Posterior vena cava (tissue), 2 donors: ENCODE measurements around the gene SLX1A. TPM values are rescaled to one million over a fixed set of nuclear protein-coding genes. Genes with fewer than 3 reads are reported as not detected.
"Not testable (repeated sequence)": the region's sequence is repeated elsewhere in the genome, so short reads cannot be mapped to it uniquely, and the experiment has no call there.

ENCODE experiments used
- DNase-seq: peaks from one replicate; pipeline ENCODE4 v3.0.0-alpha.2; 2020; ENCODE audit warnings: low spot score
- intact Hi-C, 2 donors: fragments of 100-400 bp; cut with DNase I; formaldehyde crosslinking; loops; one replicate each; pipeline versions ENCODE4 v1.14.1 to v1.14.2; 2022 to 2023
- total RNA-seq, 2 donors: library from RNA; stranded (reverse); fragmentation: NEBNext Ultra II Directional; extraction: Animal tissue kit (Norgen Biotek cat#: 25700); gene quantifications; one replicate each; pipeline ENCODE4 v1.2.1, GENCODE V29; 2021
- donor health status: DM: yes; HTN: yes; CAD: no.
- donor health status: DM: yes; HTN: yes; CAD: no.

SLX1A gene
- total RNA-seq, 2 donors from 2014 or later = 19.8 to 21.5 TPM

GRCh38 chr16:30207063-30207704 lies 13.5 kb downstream of the SLX1A start:
- DNase-seq = peak; percentile 43
- intact Hi-C loops = not testable (repeated sequence)

- DNase-seq, intact Hi-C loops: not testable (repeated sequence)
Measured at GRCh38 chr16:30209032-30209431, 15.4 kb downstream of the SLX1A start.

GRCh38 chr16:30211414-30211813 lies 17.7 kb downstream of the SLX1A start:
- DNase-seq, intact Hi-C loops: not testable (repeated sequence)

- DNase-seq = peak; percentile 42
- intact Hi-C loops = not testable (repeated sequence)
Measured at GRCh38 chr16:30217082-30217481, 23.4 kb downstream of the SLX1A start.

Other genes starting within 250 kb of the SLX1A start
- 10 to 100 TPM; 58.4 to 80.9 TPM for gene TMEM219, start 231.8 kb upstream of the SLX1A start, total RNA-seq
- gene TAOK2, start 220.0 kb upstream of the SLX1A start, total RNA-seq = 10 to 100 TPM; 35.0 to 35.7 TPM
- gene HIRIP3, start 198.3 kb upstream of the SLX1A start, total RNA-seq = 10 to 100 TPM; 12.1 to 14.2 TPM
- 10 to 100 TPM; 42.2 to 46.0 TPM for gene INO80E, start 197.6 kb upstream of the SLX1A start, total RNA-seq
- gene DOC2A, start 182.8 kb upstream of the SLX1A start, total RNA-seq = under 1 TPM; 0.28 to 0.33 TPM
- not detected for gene C16orf92, start 170.7 kb upstream of the SLX1A start, total RNA-seq
- gene TLCD3B, start 162.6 kb upstream of the SLX1A start, total RNA-seq = not detected
- gene ALDOA, start 128.1 kb upstream of the SLX1A start, total RNA-seq = 100 to 1,000 TPM; 937 to 987 TPM
- gene PPP4C, start 117.9 kb upstream of the SLX1A start, total RNA-seq = 10 to 100 TPM; 40.0 to 46.9 TPM
- gene TBX6, start 102.0 kb upstream of the SLX1A start, total RNA-seq = under 1 TPM; 0.46 to 0.57 TPM
- gene YPEL3, start 97.7 kb upstream of the SLX1A start, total RNA-seq = 10 to 100 TPM; 26.1 to 31.4 TPM
- 1 to 10 TPM; 3.7 to 4.0 TPM for gene GDPD3, start 80.3 kb upstream of the SLX1A start, total RNA-seq
- 10 to 100 TPM; 77.9 to 84.2 TPM for gene MAPK3, start 70.7 kb upstream of the SLX1A start, total RNA-seq
- gene CORO1A, start 10.3 kb upstream of the SLX1A start, total RNA-seq = 10 to 100 TPM; 38.1 to 49.8 TPM
- 10 to 100 TPM; 58.8 to 60.0 TPM for gene BOLA2B, start 209 bp upstream of the SLX1A start, total RNA-seq
- 10 to 100 TPM; 10.0 to 12.9 TPM for gene SULT1A3, start 5.4 kb downstream of the SLX1A start, total RNA-seq
- 10 to 100 TPM in 1 of 2 donors, 1 to 10 TPM in 1; 5.7 to 21.2 TPM for gene NPIPB13, start 54.6 kb downstream of the SLX1A start, total RNA-seq
- gene CD2BP2, start 161.4 kb downstream of the SLX1A start, total RNA-seq = 10 to 100 TPM; 47.9 to 54.2 TPM
- gene TBC1D10B, start 176.6 kb downstream of the SLX1A start, total RNA-seq = 10 to 100 TPM; 27.8 to 29.8 TPM
- not detected for gene MYL11, start 180.9 kb downstream of the SLX1A start, total RNA-seq
- gene SEPTIN1, start 188.7 kb downstream of the SLX1A start, total RNA-seq = 1 to 10 TPM; 1.6 to 3.0 TPM
- 1 to 10 TPM; 6.2 to 6.5 TPM for gene ZNF48, start 201.5 kb downstream of the SLX1A start, total RNA-seq
- 1 to 10 TPM; 5.6 to 6.1 TPM for gene ZNF771, start 213.7 kb downstream of the SLX1A start, total RNA-seq
- gene DCTPP1, start 236.2 kb downstream of the SLX1A start, total RNA-seq = 10 to 100 TPM; 15.2 to 20.1 TPM